Activated T-cell treated with anti-CD3 and anti-CD28 coated beads, Interleukin-2, amount 50 U/mL, for 72 hours (primary cell): ENCODE data around the gene MANSC4. TPM values are rescaled to one million over a fixed set of nuclear protein-coding genes. Genes with fewer than 3 reads are reported as not detected.

Source experiments
- ATAC-seq, 2 donors: fragments of 150-1000 bp; cut with Tn5 transposase; replicated peaks in 1 of 2; 2 replicates each; pipeline ENCODE4 v1.10.0; 2021; ENCODE audit warnings: moderate library complexity in 2 of 2, mild to moderate bottlenecking in 1 of 2
- DNase-seq, 2 donors: peaks; one replicate each; pipeline ENCODE4 v3.0.0; 2021 to 2022; ENCODE audit warnings: mixed read lengths in 1 of 2
- H3K27ac Mint-ChIP-seq: one replicate; pipeline ENCODE4 v1.8.0; 2022; ENCODE audit warnings: mild to moderate bottlenecking, moderate library complexity, mixed read lengths
- H3K27me3 Mint-ChIP-seq: one replicate; pipeline ENCODE4 v1.8.0; 2022; ENCODE audit warnings: low read depth, mixed read lengths
- H3K36me3 Mint-ChIP-seq, 2 donors: one replicate each; pipeline ENCODE4 v1.8.0; 2022; ENCODE audit warnings: mixed read lengths in 2 of 2, mild to moderate bottlenecking in 1 of 2; ENCODE audit not compliant: insufficient read depth in 2 of 2
- H3K4me1 Mint-ChIP-seq: one replicate; pipeline ENCODE4 v1.8.0; 2022; ENCODE audit warnings: low read depth, mixed read lengths
- H3K4me3 Mint-ChIP-seq, 2 donors: one replicate each; pipeline ENCODE4 v1.8.0; 2022; ENCODE audit warnings: mild to moderate bottlenecking in 2 of 2, mixed read lengths in 2 of 2, moderate library complexity in 2 of 2
- H3K9me3 Mint-ChIP-seq, 2 donors: one replicate each; pipeline ENCODE4 v1.8.0; 2022; ENCODE audit warnings: mixed read lengths in 2 of 2
- total RNA-seq, 2 donors: library from RNA; stranded (reverse); gene quantifications; one replicate each; pipeline ENCODE4 v1.2.3, GENCODE V29; 2022

The MANSC4 gene
- total RNA-seq, 2 donors from 2014 or later: not detected

- Mint-ChIP-seq H3K27ac (no peak overlapping the region), H3K4me1 (no peaks in the 10 kb centered on the region), H3K9me3 (no peaks in the 10 kb centered on the region), H3K27me3 (no peaks in the 10 kb centered on the region), H3K36me3 (peaks cover 0 to 4% of the 10 kb centered on the region in 2 donors), H3K4me3 (no peak overlapping the region)
- DNase-seq: no peak
- no peak for ATAC-seq
Observed at GRCh38 chr12:27723212-27723611, 56.8 kb downstream of the MANSC4 start.

Other genes starting within 250 kb of the MANSC4 start
- gene REP15, start 83.8 kb downstream of the MANSC4 start, total RNA-seq: not detected
- 10 to 100 TPM; 49.7 to 64.0 TPM for gene MRPS35, start 69.4 kb downstream of the MANSC4 start, total RNA-seq
- 10 to 100 TPM in 1 of 2 donors, 1 to 10 TPM in 1; 9.8 to 10.7 TPM for gene KLHL42, start within 50 bp of the MANSC4 start, total RNA-seq
- not detected for gene PTHLH, start 192.5 kb upstream of the MANSC4 start, total RNA-seq